ENCODE data around the gene TSPAN4. TPM values are rescaled to one million over a fixed set of nuclear protein-coding genes. Genes with fewer than 3 reads are reported as not detected.
A peak's percentile ranks its signal among the peaks of the same experiment; 100 is the strongest.

Gene TSPAN4
- total RNA-seq, 6 experiments from 2014 or later = 193 to 267 (median 212) TPM

DNA sequence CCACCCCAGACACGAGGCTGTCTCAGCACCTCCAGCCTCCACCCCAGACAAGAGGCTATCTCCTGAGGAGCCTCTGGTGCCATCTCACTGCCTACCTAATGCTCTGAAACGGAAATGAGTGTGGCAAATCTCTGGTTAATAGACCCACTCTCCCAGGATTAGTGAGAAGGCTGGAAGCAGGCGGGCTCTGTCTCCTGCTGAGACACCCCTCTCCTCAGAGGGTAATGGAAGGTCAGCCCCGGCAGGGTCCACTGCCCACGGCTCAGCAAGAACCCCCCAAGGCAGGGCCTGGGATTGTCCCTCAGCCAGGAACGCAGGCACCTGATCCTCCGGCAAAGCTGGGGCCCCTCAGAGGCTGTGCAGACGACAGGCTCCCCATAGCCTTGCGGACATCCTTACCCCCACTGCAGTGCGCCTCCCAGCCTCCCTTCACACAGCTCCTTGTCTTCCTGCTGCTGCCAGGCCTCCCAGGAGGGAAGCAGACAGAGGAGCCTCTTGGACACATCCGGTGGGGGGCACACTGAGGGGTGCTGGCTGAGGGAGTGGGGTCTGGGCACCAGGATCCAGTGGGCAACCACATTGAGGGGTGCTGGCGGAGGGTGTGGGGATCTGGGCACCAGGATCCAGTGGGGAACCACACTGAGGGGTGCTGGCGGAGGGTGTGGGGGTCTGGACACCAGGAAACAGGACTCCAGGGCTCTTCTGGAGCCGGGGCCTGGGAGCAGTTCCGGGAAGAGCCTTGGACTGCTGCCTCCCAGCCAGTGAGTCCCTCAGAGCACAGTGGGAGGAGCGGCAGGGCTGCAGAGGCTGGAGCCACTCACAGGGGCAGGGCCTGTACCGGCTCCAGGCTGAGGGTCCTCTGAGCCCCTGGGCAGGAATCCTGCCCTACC lies 54.8 kb downstream of the TSPAN4 start:
- no peaks in the 10 kb centered on the region for H3K27me3 Mint-ChIP-seq (ENCODE audit: insufficient read depth)
- no peak overlapping the region for H3K4me3 Mint-ChIP-seq
- DNase-seq = no peak
- H3K9me3 Mint-ChIP-seq = no peaks in the 10 kb centered on the region
- no peak for TF ChIP-seq CTCF (IDR thresholded peaks at IDR 0.05)
- H3K4me1 Mint-ChIP-seq (ENCODE audit: low read depth) = no peaks in the 10 kb centered on the region
- H3K36me3 Mint-ChIP-seq (ENCODE audit: low read depth) = peaks cover 5% of the 10 kb centered on the region
- no peak overlapping the region for H3K27ac Mint-ChIP-seq

DNA sequence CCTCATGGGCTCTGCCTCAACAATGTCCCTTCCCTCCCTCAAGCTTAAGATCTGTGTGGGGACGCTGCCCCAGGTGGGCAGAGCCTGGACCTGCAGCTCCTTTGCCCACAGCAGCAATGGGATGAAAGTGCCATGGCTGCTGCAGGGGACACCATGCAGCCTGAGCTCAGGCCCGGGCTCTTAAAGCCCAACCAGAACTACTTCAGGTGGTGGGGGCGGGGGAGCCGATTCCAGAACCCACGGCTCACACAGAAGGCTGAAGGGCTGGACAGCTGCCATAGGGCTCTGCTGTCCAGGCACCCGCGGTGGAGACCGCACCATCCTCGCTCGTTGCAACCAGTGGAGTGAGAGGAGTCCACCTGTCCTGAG lies 55.5 kb downstream of the TSPAN4 start:
- no peak overlapping the region for H3K27ac Mint-ChIP-seq
- H3K4me3 Mint-ChIP-seq = no peak overlapping the region
- no peaks in the 10 kb centered on the region for H3K4me1 Mint-ChIP-seq (ENCODE audit: low read depth)
- no peak for DNase-seq
- peak; percentile 35; the same call in 1 of the 2 replicates for TF ChIP-seq CTCF (IDR thresholded peaks at IDR 0.05)
- no peaks in the 10 kb centered on the region for H3K9me3 Mint-ChIP-seq
- H3K27me3 Mint-ChIP-seq (ENCODE audit: insufficient read depth) = no peaks in the 10 kb centered on the region
- peaks cover 5% of the 10 kb centered on the region for H3K36me3 Mint-ChIP-seq (ENCODE audit: low read depth)

DNA sequence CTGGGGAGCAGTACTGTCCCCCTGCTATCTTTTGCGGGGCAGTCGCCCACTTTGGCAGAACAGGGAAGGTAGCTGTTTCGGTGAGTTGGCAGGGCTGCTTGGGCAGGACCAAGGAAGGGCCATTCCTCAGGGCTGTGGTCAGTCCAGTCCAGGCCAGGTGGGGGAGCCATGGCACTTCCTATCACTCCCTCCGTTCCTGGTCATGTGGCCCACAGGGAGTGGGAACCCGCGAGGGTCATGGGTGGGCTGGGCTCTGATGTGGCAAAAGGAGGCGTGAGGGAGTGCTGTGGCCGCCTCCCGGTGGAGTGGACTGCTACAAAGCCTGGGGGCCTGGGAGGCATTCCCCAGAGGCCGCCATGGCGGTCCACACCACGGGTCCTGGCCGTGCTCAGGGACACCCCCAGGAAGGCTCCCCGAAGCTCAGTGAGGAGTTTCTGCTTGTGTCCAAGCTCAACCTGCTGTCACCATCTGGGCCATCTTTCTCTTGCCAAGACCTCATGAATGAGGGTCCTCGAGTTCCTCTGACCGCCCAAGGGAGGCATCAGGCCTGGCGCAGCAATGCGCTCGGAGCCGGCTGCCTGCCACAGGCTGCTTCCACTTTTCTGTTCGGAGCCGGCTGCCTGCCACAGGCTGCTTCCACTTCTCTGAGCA lies 56.0 kb downstream of the TSPAN4 start:
- Mint-ChIP-seq H3K36me3 (ENCODE audit: low read depth) (peaks cover 6% of the 10 kb centered on the region), H3K9me3 (no peaks in the 10 kb centered on the region), H3K4me3 (no peak overlapping the region), H3K27me3 (ENCODE audit: insufficient read depth) (no peaks in the 10 kb centered on the region), H3K4me1 (ENCODE audit: low read depth) (no peaks in the 10 kb centered on the region), H3K27ac (no peak overlapping the region)
- no peak; the same call in 1 of the 2 replicates for TF ChIP-seq CTCF (IDR thresholded peaks at IDR 0.05)
- DNase-seq = no peak

DNA sequence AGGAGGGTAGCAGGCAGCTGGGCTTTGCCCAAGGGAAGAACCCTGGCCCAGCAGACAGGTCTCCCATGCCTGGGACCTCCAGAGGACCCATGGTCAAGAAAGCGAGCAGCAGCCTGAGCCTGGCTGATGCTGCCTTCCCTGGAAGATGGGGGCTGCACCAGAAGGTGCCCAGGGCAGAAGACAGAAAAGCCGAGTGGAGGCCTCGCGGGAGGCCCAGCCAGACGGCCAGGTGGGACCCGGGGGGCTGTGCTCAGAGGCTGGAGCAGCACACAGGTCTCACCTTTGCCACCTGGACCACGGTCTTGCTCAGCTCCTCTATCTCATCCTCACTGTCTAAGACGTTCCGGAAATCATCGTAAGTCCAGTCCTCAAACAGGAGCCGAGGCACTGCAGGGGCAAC lies 57.1 kb downstream of the TSPAN4 start:
- peaks cover 12% of the 10 kb centered on the region for H3K36me3 Mint-ChIP-seq (ENCODE audit: low read depth)
- DNase-seq = no peak
- no peak overlapping the region for H3K27ac Mint-ChIP-seq
- H3K4me1 Mint-ChIP-seq (ENCODE audit: low read depth) = no peaks in the 10 kb centered on the region
- no peak overlapping the region for H3K4me3 Mint-ChIP-seq
- no peak for TF ChIP-seq CTCF (IDR thresholded peaks at IDR 0.05)
- no peaks in the 10 kb centered on the region for H3K9me3 Mint-ChIP-seq
- H3K27me3 Mint-ChIP-seq (ENCODE audit: insufficient read depth) = no peaks in the 10 kb centered on the region

DNA sequence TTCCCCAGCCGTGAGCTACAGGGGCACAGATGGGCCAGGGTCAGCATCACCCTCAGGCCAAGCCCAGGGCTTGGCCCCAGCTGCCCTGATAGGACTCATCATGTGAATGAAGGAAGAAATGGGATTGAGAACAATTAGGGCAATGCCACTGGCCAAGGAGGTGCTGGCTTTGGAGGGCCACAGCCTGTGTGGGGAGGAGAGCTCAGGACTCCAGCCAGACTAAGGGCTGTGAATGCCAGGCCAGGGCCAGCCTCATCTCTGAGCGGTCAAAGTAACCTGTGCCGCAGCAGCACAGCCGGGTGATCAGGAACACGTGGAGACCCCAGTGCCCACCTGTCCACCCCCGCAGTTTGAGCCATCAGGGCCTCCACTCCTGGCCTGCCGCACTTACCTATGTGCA lies 57.9 kb downstream of the TSPAN4 start:
- Mint-ChIP-seq H3K4me3 (no peak overlapping the region), H3K9me3 (no peaks in the 10 kb centered on the region), H3K36me3 (ENCODE audit: low read depth) (peaks cover 12% of the 10 kb centered on the region), H3K27me3 (ENCODE audit: insufficient read depth) (no peaks in the 10 kb centered on the region), H3K27ac (no peak overlapping the region), H3K4me1 (ENCODE audit: low read depth) (no peaks in the 10 kb centered on the region)
- TF ChIP-seq CTCF (IDR thresholded peaks at IDR 0.05) = no peak
- DNase-seq = no peak
